Stimulated activated CD4-positive, alpha-beta T cell treated with anti-CD3 and anti-CD28 coated beads, Interleukin-4, amount 100 ng/mL, for 48 hours (primary cell): ENCODE data around the gene NCBP1.
"Not testable (repeated sequence)": the region's sequence is repeated elsewhere in the genome, so short reads cannot be mapped to it uniquely, and the experiment has no call there.

Source experiments
- DNase-seq, 2 donors: peaks; one replicate each; pipeline ENCODE4 v3.0.0-alpha.2; 2020; ENCODE audit warnings: low read depth in 2 of 2

The NCBP1 gene

DNA sequence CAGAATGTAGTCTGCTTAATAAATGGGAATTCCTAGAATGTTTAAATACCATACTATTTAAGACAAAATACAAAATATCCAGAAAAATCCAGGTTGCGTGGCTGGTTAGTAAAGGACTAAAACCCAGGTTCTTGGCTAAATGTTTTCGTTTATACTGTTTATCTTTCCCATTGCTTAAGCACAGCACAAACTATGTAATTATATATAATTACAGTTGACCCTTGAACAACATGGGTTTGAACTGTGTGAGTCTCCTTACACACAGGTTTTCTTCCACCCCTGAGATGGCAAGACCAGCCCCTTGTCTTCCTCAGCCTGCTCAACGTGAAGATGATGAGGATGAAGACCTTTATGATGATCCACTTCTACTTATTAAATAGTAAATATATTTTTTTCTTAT, 38.8 kb downstream of the NCBP1 start:
- no peak for DNase-seq

DNA sequence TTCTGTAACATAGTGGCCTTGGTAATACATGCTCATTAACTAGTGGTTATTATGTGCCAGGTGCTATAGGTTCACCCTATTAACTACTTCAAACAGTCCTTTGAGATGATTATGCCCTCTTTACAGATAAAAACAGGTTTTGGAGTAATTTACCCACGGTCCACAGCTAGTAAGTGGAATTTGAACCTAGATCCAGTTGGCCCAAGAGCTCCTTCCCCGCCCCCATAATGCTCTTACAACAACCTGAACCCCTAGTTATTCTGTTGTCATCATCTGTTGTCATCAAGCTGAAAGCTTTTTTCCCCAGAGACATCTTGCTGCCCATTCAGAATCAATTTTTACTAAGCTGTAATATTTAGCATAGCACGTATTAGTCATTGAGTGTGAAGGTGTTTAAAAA, 40.3 kb downstream of the NCBP1 start:
- DNase-seq = no peak

DNA sequence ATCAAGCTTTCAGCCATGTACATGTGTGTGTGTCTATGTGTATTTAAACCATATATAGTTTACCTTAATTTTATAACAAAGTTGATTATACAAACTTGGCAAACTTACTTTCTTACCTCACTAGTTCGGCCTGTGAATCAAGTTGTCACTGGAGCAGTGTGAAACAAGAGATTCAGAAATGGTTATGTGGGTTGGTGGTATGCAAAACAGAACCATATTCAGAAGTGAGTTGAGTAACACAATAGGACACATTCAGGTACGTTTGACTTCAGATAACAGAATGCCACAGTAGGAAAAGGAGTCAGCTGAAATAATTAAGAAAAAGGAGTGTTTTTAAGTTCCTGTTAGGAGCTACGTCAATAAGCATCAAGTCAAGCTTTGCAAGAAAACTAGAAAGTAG, 42.0 kb downstream of the NCBP1 start:
- no peak for DNase-seq

DNA sequence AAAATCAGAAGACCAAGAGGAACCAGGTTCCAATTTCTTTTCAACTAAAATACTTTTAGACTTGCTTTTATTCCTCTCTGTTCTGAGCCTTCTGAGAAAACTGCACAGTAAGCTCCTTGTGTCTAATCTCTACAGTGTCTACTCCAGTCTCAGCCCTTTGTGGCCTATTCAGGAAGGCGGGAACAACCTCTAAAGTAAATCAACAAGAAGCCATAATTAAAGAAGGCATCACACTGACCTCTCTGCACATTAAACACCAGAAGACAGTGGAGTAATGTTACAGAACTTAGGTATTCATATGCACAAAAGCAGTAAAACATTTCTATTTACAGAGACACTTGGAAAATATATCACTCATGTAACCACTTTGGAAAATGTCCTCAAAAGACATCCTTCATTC, 48.6 kb downstream of the NCBP1 start:
- no peak for DNase-seq

DNA sequence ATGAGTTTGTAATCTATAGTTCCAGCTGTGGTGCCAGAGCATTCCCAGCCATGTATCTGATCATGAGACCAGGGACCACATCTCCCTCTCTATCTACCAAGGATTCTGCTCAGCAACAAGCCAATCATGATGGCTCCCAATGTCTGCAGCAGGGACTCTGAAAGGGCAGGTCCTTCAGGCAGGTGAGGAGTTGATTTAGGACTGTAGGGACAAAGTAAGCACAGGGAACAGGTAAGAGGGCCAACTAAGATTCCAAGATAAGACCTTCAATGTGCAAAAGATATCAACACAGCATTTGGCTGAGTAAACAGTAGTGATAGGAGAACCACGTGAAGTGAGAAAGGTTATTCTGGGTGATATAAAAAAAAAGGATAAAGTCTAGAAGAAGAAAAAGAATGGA, 55.0 kb downstream of the NCBP1 start:
- DNase-seq = no peak

DNA sequence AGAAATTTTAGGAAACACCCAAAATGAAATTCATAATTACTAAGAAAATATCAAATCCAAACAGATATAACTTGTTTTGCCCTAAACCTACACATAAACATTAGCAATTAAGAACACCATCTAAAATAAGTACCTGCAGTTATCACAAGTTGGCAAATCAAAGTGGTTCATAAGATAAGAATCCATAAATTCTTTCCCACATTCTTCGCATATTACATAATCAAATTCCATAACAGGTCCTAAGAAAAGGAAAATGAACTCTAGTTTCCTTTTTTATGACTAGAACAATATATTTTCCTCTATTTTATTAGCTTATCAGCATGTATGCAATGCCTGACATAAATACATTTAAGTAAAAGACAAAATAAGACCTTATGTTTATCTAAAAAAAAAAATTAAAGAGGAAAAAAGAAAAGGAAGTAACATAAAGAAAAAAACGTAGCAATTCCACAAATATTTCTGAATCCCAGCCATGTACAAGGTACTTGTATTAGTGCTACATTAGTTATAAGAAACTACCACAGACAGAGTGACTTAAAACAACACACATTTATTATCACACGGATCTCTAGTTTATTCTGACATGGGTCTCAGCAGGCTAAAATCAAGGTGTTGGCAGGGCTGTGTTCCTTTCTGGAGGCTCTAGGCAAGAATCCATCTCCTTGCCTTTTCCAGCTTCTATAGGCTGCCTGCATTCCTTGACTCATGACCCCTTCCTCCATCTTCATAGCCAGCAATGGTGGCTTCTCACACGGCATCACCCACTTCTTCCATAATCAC, 56.0 kb downstream of the NCBP1 start:
- DNase-seq = no peak

DNA sequence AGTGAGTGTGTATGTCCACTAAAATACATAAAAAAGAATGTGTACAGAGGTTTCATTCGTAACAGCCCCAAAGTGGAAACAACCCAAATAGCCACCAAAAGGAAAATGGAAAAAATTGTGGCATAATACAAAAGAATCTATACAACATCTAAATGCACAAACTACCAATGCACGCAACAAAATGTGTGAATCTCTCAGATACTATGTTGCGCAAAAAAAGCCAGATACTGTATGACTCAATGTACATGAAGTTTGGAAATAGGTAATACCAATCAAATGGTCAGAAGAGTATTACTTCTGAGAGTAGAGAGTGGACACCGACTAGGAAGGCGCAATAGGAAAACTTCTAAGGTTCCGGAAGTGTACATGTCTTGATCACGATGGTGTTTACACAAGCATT, 61.1 kb downstream of the NCBP1 start:
- DNase-seq = no peak

DNA sequence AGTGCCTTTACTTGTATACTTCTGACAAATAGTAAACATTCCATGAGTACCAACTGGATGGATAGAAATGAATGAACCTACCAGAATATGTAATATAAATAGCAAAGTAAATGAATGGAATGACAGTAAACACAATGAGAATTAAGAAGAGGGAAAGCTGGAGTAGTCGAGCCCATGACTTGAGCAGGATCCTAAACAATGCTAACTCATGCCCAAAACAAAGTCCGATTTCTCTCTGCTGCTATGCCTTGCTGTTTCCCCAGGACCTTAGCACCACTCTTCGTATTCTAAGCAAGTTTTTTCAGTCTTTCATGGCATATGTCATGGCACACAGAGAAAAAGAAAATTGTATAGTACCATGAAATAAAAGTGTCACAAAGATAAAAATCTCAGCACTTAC, 61.8 kb downstream of the NCBP1 start:
- no peak for DNase-seq

DNA sequence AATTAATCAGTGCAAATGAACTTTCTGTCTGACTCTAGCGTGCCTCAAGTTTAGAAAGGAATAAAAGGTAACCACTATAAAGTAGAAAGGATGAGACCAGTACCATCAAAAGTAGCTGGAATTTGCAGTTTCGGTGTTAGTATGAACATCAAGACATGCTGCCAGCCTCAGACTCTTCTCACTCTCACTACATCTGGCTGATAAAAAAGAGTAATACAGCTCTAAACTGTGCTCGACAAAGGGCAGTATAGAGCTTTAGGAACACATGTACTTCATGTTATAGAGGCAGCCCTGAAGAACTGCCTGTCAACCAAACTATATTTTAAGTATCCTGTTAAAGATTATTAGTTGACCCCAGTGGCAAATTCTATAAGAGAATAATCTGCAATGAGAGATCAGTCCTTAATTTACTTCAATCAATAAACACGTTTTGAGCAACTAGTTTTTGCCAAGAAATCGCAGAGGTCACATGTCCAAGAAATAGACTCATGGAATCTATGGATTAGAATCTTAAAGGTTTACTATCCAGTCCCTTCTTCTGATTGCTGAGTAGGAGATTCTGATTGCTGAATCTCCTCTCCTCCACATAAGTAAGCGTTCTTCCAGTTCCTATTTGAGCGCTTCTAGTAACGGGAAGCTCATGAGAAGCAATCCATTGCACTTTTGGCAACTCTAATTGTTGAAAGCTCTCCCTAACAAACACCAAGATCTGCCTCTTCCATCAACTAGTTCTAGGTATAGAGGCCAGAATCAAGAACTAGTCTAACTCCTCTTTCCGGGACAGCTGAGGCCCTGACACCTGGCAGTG, 62.6 kb downstream of the NCBP1 start:
- DNase-seq = no peak

DNA sequence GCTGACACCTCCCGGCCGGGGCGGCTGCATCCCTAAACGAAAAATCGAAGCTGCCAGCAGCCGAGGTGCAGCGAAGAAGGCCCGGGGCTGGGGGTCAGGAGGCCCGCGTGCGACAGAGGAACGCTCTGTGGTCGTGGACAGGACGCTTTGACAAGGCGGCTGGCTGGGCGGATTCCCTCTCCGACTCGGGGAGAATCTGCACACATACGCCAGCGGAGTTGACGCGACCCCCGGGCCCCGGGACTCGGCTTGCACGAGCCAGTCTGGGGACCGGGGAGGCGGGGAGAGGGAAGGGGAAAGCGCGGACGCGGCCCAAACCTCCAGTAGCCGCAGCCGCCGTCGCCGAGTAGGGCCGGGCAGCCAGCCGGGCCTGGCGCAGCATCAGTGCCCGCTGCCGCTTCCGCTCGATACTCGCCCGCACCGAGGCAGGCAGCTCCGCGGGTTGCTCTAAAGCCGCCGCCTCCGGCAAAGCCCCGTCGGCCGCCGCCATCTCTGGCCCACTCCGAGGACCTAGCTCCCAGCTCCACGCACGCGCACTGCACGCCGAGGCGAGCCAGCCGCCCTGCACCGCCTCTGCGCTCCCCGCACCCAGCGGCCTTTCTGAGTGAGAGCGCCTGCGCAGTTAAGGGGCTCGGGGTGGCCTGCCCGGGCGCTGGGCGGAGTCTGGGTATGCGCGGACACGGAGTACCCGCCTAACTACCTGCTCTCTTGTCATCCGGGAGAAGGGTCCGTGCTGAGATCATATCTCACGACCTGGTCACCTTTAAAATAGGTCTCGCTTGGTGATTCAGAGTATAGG, 63.4 kb downstream of the NCBP1 start, which contains the start of gene XPA:
XPA (minus strand) TSS at position 538 of the 799 bp plus-strand sequence; CDS start at position 490, 48 bp downstream.
- DNase-seq = peak; percentile 94 to 98

DNA sequence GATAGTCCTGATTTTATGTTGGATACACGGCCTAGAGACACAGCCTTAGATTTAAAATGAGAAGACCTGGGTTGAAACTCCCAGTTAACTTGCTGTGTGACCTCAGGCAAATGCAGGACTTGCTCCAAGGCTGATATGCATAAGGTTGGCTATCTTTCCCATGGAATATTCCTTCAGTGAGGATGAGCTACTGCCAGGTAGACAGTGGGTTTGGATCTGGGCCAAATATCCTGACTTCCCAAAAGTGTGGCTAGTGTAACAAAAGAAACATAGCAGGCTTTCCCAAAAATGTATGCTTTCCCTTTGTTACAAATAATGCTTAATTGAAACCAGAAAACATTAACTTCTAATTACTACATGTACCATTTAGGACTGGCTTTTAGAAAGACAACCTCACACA, 64.2 kb downstream of the NCBP1 start:
- no peak for DNase-seq

DNA sequence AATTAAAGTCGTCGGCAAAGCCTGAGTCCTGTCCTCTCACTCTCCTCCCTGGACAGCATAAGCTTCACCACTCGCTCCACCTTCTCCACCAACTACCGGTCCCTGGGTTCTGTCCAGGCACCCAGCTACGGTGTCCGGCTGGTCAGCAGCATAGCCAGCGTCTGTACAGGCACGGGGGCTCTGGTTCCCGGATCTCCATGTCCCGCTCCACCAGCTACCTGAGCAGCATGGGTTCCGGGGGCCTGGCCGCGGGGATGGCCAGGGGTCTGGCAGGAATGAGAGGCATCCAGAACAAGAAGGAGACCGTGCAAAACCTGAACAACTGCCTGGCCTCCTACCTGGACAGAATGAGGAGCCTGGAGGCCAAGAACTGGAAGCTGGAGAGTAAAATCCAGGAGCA, 65.2 kb downstream of the NCBP1 start:
- DNase-seq = no peak

DNA sequence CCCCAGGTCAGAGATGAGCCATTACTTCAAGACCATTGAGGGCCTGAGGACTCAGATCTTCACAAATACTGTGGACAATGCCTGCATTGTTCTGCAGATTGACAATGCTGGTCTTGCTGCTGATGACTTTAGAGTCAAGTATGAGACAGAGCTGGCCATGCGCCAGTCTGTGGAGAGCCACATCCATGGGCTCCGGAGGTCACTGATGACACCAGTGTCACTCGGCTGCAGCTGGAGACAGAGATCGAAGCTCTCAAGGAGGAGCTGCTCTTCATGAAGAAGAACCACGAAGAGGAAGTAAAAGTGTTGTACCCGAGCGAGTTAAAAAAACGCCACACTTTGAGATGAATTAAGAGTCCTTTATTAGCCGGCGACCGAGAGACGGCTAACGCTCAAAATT, 65.7 kb downstream of the NCBP1 start:
- not testable (repeated sequence) for DNase-seq

DNA sequence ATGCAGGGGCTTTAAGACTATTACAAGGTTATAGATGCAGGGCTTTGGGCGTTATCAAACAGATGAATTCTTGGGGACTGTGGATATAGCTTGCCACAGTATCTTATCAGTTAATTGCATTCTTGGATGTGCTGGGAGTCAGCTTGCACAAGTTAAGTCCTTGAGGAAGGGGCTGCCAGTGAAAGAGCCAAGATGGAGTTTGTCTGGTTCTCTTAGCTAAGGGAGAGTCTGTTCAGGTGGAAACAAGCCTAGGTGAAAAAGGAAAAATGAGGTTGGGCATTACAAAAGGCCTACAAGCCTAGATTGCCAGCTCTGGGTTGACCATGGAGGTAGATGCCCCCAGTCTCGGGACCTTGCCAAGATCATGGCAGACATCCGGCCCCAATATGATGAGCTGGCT, 66.2 kb downstream of the NCBP1 start:
- not testable (repeated sequence) for DNase-seq

DNA sequence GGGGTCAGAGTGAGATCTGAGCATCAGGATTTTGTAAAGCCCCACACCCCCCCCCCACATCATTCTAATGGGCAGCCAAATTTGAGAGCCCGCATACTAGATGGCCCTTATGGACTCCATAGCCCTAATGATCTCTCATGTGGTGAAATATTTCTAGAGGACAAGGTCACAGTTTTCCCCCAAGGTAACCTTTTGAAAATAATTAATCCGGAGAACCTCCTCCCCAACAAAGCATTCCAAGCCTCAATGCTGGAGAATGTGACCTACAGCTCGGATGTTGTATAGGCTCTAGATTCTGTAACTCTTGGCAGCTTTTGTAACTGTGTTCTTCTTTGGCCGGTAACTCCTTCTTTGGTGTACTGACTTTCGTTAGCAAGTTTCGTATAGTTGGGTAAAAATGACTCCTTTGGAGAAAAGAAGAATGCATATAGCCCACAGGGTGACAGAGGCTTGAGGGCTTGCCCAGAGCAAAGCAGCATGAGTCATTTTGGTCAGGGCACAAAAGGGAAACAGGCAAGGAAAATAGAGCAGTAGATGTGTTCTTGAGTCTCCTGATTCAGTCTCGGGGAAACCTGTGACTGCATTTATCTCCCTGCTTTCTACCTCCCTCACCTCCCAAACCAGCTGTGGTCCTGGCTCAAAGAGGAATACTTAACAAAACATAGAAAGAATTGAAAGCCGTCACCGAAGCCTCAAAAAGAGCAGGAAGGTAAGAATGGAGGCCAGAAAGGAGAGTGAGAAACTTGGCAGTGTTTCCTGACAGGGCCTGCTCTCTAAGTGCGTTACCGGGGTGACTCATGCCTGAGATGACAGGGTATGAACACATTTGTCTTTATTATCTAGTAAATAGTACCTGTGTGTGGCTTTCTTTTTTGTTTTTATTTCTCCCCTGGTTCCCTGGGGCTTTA, 70.1 kb downstream of the NCBP1 start:
- peak in 1 of 2 donors; percentile 36 for DNase-seq

DNA sequence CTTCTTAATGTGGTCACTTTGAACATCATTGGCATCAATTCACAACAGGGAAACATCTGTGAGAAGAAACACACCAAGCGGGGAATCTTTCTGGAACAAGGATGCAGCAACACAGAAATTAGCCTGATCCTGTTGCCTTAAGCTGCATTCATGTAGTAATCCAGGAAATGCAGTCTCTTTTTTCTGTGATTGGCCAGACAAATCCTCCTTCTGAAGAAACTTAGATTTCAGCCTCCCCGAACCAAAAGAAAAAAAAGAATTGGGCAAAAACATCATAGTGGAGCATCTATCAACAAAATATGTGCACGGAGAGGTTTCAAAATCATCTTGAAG, 70.7 kb downstream of the NCBP1 start:
- no peak for DNase-seq

DNA sequence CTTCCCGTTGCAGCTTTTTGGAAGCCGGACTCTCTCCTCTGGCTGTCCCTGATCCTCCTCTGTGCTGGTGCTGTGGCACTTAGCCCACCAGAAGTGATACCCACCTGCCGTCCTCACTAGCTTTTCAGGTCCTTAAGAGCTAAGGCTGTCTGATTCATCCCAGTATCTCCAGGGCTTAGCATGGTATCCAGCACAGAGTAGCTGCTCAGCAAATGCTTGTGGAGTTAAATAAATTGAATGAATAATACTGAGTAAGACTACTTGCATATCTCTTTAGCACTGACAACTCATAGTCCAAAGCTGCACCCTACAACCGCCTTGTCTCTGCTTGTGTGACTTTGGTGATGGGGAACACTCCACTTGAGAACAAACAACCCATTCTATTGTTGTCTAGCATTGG, 71.2 kb downstream of the NCBP1 start:
- DNase-seq = no peak

DNA sequence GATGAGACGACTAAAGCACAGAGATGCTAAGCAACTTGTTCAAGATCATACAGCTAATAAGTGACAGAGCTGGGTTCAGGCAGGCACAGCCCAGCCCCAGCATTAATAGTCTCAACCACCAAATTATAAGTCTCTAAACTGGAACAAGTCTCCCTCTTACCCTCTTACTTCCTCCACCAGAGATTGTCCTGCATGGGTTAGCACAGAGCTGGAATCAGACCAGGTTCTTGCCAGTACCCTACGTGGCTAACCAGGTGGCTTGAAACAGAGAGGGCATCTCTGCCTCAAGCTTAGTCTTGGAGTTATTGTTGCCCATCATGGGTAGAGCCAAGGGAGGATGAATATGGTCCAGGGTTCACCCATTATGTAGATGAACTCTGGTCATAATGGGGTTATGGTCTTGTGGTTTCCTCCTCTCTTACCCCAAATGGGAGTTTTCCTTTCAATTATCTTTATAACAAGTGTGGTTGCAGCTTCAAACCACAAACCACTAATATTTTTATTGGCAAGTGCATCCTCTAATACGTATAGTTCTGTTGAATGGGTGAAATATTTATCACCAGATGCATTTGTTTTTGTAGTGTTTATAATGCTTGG, 71.8 kb downstream of the NCBP1 start:
- DNase-seq = no peak

DNA sequence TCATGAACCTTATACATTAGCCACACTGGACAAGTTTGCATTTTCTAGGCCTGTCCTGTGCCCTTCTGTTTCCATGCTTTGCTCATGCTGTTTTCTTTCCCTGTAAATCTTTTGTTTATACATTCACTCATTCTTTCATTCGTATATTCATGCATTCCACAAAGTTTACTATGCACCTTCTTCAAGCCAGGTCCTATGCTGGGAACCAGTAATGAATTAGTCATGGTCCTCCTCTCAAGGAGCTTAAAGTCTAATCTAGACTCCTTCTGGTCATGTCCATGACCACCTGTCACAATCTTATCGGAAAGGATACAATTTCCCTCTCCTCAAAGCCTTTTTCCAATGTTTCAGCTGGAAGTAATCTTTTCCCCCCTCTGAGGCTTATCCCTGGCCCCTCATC, 72.6 kb downstream of the NCBP1 start:
- no peak for DNase-seq

DNA sequence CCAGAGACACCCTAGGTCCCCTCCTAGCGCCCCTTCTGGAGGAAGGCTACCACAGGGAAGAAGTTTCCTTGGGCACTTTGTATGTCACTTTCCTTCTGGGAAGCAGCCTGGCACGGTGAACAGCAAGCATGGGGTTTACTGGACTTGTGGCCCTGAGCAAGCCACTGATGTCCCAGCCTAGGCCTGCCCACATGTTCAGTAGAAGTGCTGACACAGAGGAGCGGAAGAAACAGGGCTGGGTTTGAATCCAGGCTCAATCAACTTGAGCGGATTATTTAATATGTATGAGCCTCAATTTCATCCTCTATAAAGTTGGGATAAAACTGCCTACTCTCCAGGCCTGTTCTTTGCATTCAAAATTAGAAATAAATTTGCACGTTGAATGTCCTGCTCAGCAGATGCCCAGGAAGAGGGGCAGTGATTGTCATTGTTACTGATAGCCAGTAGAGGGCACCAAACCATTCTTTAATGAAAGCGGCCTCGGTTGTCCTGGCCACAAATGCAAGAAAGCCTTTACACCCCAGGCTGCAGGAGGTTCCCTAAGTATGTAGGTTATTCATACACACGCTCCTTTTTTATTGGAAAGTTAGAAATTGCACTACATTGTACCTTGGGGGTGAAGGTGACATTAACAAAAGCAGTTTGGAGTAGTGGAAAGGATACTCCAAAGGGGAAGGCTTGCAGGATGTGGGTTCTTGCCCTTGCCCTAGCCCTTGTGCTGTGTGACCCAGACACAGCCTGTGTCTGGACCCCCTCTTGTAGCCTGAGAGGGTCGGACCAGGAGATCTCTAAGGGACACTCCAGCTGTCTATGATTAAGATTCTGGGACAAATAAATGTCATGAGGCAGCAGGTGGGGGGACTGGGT, 77.0 kb downstream of the NCBP1 start:
- no peak for DNase-seq
